Measurements from ENCODE around the gene CLIP1. TPM values are rescaled to one million over a fixed set of nuclear protein-coding genes. Genes with fewer than 3 reads are reported as not detected.
"Not testable (repeated sequence)": the region's sequence is repeated elsewhere in the genome, so short reads cannot be mapped to it uniquely, and the experiment has no call there.

The CLIP1 gene
- total and polyA plus RNA-seq, 9 donors = 16.2 to 71.5 (median 37.8) TPM

DNA sequence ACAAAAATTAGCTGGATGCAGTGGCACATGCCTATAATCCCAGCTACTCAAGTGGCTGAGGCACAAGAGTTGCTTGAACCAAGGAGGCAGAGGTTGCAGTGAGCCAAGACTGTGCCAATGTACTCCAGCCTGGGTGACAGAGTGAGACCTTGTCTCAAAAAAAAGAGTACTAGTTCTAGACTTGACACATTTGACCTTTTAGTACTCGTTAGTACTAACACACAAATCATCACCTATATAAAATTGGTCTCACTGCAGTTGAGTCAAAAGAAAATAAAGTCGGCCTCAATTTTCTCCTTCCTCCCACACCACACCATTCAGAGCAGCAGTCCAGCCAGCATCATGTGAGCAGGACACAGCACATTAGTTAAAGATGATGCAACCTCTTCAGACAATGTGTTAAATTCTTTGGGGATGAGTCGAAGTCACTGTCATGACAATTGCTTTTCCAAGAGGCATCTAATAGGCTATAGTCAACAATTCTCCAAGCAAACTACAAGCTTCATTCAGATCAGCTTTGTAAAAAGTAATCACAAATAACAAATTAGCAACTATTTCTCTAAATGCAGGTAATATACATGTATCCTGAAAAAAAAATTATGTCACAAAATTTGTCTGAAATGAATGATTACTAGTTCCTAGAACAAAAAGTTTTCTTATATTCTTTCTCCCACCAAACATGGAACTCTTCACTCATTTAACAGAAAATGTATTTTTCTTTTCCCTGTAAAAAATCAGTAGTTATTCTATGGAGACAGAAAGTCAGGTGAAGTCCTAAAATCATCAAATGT lies 55.6 kb downstream of the CLIP1 start:
- Histone ChIP-seq H3K4me3 (no peak overlapping the region), H3K4me1 (ENCODE audit: insufficient read depth) (peaks cover 9% of the 10 kb centered on the region), H3K27me3 (no peaks in the 10 kb centered on the region), H3K36me3 (no peaks in the 10 kb centered on the region), H3K9me3 (no peaks in the 10 kb centered on the region), H3K27ac (no peak overlapping the region)
- TF ChIP-seq POLR2A (IDR thresholded peaks at IDR 0.05) = no peak
- TF ChIP-seq, protein P1, sequence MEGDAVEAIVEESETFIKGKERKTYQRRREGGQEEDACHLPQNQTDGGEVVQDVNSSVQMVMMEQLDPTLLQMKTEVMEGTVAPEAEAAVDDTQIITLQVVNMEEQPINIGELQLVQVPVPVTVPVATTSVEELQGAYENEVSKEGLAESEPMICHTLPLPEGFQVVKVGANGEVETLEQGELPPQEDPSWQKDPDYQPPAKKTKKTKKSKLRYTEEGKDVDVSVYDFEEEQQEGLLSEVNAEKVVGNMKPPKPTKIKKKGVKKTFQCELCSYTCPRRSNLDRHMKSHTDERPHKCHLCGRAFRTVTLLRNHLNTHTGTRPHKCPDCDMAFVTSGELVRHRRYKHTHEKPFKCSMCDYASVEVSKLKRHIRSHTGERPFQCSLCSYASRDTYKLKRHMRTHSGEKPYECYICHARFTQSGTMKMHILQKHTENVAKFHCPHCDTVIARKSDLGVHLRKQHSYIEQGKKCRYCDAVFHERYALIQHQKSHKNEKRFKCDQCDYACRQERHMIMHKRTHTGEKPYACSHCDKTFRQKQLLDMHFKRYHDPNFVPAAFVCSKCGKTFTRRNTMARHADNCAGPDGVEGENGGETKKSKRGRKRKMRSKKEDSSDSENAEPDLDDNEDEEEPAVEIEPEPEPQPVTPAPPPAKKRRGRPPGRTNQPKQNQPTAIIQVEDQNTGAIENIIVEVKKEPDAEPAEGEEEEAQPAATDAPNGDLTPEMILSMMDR (IDR thresholded peaks at IDR 0.05) = no peak
- TF ChIP-seq EP300 (IDR thresholded peaks at IDR 0.05) = no peak
- peak in 2 of 5 donors; percentile 39 to 54 for DNase-seq
- whole genome bisulfite sequencing, 3 donors = 21 to 33% (median 23%) methylated on average over 3 of the region's 3 CpGs
- intact Hi-C loops (cut with DNase I) = no loop called here

GRCh38 chr12:122365226-122365625 lies 57.2 kb downstream of the CLIP1 start:
- 70 to 78% (median 78%) methylated on average over 5 of the region's 5 CpGs for WGBS, 3 donors
- intact Hi-C loops (cut with DNase I); H3K27ac ChIP-seq; H3K4me1 ChIP-seq (ENCODE audit: insufficient read depth); H3K4me3 ChIP-seq; DNase-seq; H3K36me3 ChIP-seq; H3K9me3 ChIP-seq; H3K27me3 ChIP-seq: not testable (repeated sequence)

DNA sequence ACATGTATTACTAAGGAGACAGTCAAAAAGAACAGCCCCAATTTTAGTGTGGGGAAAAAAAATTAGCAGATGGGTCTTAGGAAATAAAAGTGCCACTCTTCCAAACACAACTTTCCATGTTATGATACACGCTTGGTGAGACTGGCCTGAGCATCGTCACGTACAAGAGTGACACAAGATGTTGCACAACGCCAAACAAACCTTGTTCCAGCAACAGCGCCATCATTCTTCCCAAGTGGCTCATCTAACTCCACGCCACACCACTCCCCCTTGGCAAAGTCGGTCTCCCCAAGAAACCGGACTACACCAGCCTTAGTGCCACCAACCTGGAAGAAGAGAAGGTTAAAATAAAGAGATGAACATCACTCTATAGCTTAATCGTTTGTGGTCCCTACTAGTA lies 58.7 kb downstream of the CLIP1 start:
- Histone ChIP-seq H3K36me3 (no peaks in the 10 kb centered on the region), H3K4me3 (no peak overlapping the region), H3K9me3 (no peaks in the 10 kb centered on the region), H3K27ac (no peak overlapping the region), H3K4me1 (ENCODE audit: insufficient read depth) (peaks cover 9% of the 10 kb centered on the region), H3K27me3 (no peaks in the 10 kb centered on the region)
- 93 to 96% (median 96%) methylated on average over 9 of the region's 9 CpGs for WGBS, 3 donors
- no peak for TF ChIP-seq POLR2A (IDR thresholded peaks at IDR 0.05)
- TF ChIP-seq, protein P1 (IDR thresholded peaks at IDR 0.05) = no peak
- no peak for TF ChIP-seq EP300 (IDR thresholded peaks at IDR 0.05)
- no peak for DNase-seq
- intact Hi-C loops (cut with DNase I) = no loop called here

DNA sequence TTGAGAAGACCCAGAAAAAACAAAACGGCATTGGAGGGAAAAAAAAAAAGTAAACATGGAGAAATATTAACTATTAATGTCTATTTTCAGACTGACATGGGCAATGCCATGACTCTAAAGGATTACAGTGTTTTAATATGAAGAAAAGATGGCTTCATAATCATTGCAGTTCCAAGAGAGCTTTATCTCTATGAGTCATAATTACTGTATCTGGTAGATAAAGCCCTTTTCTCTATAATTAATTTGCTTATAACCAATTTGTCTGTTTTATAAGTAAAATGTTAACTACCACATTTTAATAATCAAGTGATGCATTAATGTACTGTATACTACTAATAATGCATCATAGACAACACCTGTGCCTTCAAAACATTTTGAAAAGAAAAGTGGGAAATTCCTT lies 59.7 kb downstream of the CLIP1 start:
- WGBS, 3 donors = 54 to 61% (median 54%) methylated on average over 1 of the region's 1 CpG
- H3K36me3 ChIP-seq = no peaks in the 10 kb centered on the region
- H3K9me3 ChIP-seq = no peaks in the 10 kb centered on the region
- no peak overlapping the region for H3K4me3 ChIP-seq
- no peak for DNase-seq
- no peaks in the 10 kb centered on the region for H3K27me3 ChIP-seq
- H3K27ac ChIP-seq = no peak overlapping the region
- TF ChIP-seq, protein P1 (IDR thresholded peaks at IDR 0.05) = no peak
- TF ChIP-seq POLR2A (IDR thresholded peaks at IDR 0.05) (no peak), EP300 (IDR thresholded peaks at IDR 0.05) (no peak)
- intact Hi-C loops (cut with DNase I) = no loop called here
- H3K4me1 ChIP-seq (ENCODE audit: insufficient read depth) = peaks cover 5% of the 10 kb centered on the region

DNA sequence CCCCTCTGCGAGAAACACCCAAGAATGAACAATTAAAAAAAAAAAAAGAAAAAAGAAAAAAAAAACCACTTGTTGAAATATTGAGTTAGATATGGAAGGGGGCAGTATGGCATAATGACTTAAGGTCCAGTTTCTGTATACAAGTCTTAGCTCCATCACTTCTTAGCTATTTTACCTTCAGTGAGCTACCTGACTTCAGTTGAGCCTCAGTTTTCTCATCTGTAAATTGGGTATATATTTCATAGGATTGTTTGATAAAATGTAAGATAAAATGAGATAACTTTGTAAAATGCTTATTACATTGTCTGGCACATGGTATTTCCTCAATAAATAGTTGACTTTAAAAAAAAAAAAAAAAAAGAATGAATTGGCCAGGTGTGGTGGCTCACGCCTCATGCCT lies 64.1 kb downstream of the CLIP1 start:
- H3K36me3 ChIP-seq; intact Hi-C loops (cut with DNase I); H3K27me3 ChIP-seq; H3K9me3 ChIP-seq; H3K4me3 ChIP-seq; H3K27ac ChIP-seq; H3K4me1 ChIP-seq (ENCODE audit: insufficient read depth); DNase-seq: not testable (repeated sequence)
- WGBS, 3 donors = 90 to 95% (median 93%) methylated on average over 2 of the region's 2 CpGs

GRCh38 chr12:122357536-122357935 lies 64.9 kb downstream of the CLIP1 start:
- H3K4me3 ChIP-seq; H3K9me3 ChIP-seq; intact Hi-C loops (cut with DNase I); DNase-seq; H3K27me3 ChIP-seq; H3K4me1 ChIP-seq (ENCODE audit: insufficient read depth); H3K36me3 ChIP-seq; H3K27ac ChIP-seq: not testable (repeated sequence)
- 92% methylated on average over 30 of the region's 32 CpGs; no CpG with 5 or more reads in 2 of the 3 donors for WGBS, 3 donors

- H3K36me3 ChIP-seq; H3K27ac ChIP-seq; H3K27me3 ChIP-seq; H3K4me1 ChIP-seq (ENCODE audit: insufficient read depth); intact Hi-C loops (cut with DNase I); DNase-seq; H3K4me3 ChIP-seq; H3K9me3 ChIP-seq: not testable (repeated sequence)
- WGBS, 3 donors = 95 to 98% (median 98%) methylated on average over 8 to 24 of the region's 27 CpGs
Observed at GRCh38 chr12:122356991-122357390, 65.5 kb downstream of the CLIP1 start.

Data from ovary (tissue), 9 donors.